Thoracic aorta (tissue), 2 donors: Measurements from ENCODE around the gene KLK2. TPM values are rescaled to one million over a fixed set of nuclear protein-coding genes. Genes with fewer than 3 reads are reported as not detected.

ENCODE experiments used
- ATAC-seq: fragments of 150-250 bp; one replicate; pipeline ENCODE4 v1.8.0; 2017; ENCODE audit warnings: low read depth; ENCODE audit not compliant: insufficient number of reproducible peaks, low FRiP score
- DNase-seq: peaks from one replicate; pipeline ENCODE4 v3.0.0-alpha.2; 2020; ENCODE audit warnings: low spot score
- H3K27ac ChIP-seq, 2 donors: fragments of 200-600 bp; sonication (generic); 1 replicate in 1 of 2; 2 replicates in 1 of 2; pipeline ENCODE4 v1.5.1; 2016; ENCODE audit warnings: mild to moderate bottlenecking in 2 of 2, moderate library complexity in 2 of 2
- H3K27me3 ChIP-seq: fragments of 200-600 bp; sonication (generic); replicated peaks from 2 replicates; pipeline ENCODE4 v1.6.0; 2016; ENCODE audit warnings: mild to moderate bottlenecking; ENCODE audit not compliant: insufficient read depth
- H3K36me3 ChIP-seq: fragments of 200-600 bp; sonication (generic); one replicate; pipeline ENCODE4 v1.5.1; 2016
- H3K4me1 ChIP-seq, 2 donors: fragments of 200-600 bp; sonication (generic); 1 replicate in 1 of 2; 2 replicates in 1 of 2; pipeline versions ENCODE4 v1.5.1 to v1.6.0; 2016; ENCODE audit warnings: low read depth in 2 of 2, mild to moderate bottlenecking in 1 of 2; ENCODE audit not compliant: control insufficient read depth in 1 of 2
- H3K4me3 ChIP-seq: fragments of 200-600 bp; sonication (generic); 2 replicates; pipeline ENCODE4 v1.5.1; 2016; ENCODE audit warnings: mild to moderate bottlenecking
- H3K9me3 ChIP-seq: fragments of 200-600 bp; sonication (generic); 2 replicates; pipeline ENCODE4 v1.5.1; 2016
- total RNA-seq, 2 donors: library from RNA; depleted of rRNA; stranded (reverse); fragments of >200 nt; gene quantifications; one replicate each; pipeline versions ENCODE4 v1.1.0 to v1.2.3, GENCODE V29; 2016
- TF ChIP-seq, protein P1 (sequence below): fragments of 200-600 bp; sonication (generic); IDR thresholded peaks from one replicate; pipeline ENCODE4 v1.5.1; 2019; ENCODE audit warnings: antibody characterized with exemption

The KLK2 gene
- total RNA-seq, 2 donors from 2014 or later = not detected

- Histone ChIP-seq H3K9me3 (no peaks in the 10 kb centered on the region), H3K4me3 (no peak overlapping the region), H3K4me1 (no peaks in the 10 kb centered on the region), H3K36me3 (no peaks in the 10 kb centered on the region), H3K27ac (no peak overlapping the region), H3K27me3 (no peaks in the 10 kb centered on the region)
- ATAC-seq (no peak), DNase-seq (no peak)
- TF ChIP-seq, protein P1, sequence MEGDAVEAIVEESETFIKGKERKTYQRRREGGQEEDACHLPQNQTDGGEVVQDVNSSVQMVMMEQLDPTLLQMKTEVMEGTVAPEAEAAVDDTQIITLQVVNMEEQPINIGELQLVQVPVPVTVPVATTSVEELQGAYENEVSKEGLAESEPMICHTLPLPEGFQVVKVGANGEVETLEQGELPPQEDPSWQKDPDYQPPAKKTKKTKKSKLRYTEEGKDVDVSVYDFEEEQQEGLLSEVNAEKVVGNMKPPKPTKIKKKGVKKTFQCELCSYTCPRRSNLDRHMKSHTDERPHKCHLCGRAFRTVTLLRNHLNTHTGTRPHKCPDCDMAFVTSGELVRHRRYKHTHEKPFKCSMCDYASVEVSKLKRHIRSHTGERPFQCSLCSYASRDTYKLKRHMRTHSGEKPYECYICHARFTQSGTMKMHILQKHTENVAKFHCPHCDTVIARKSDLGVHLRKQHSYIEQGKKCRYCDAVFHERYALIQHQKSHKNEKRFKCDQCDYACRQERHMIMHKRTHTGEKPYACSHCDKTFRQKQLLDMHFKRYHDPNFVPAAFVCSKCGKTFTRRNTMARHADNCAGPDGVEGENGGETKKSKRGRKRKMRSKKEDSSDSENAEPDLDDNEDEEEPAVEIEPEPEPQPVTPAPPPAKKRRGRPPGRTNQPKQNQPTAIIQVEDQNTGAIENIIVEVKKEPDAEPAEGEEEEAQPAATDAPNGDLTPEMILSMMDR = no peak
These were observed 2.7 kb downstream of the KLK2 start for GRCh38 chr19:50875795-50876422.

DNA sequence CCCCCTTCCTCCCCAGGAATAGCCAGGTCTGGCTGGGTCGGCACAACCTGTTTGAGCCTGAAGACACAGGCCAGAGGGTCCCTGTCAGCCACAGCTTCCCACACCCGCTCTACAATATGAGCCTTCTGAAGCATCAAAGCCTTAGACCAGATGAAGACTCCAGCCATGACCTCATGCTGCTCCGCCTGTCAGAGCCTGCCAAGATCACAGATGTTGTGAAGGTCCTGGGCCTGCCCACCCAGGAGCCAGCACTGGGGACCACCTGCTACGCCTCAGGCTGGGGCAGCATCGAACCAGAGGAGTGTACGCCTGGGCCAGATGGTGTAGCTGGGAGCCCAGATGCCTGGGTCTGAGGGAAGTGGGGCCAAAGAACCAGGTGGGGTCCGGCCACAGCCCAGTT is 3.2 kb downstream of the KLK2 start:
- Histone ChIP-seq H3K27ac (no peak overlapping the region), H3K4me1 (no peaks in the 10 kb centered on the region), H3K27me3 (no peaks in the 10 kb centered on the region), H3K36me3 (no peaks in the 10 kb centered on the region), H3K9me3 (no peaks in the 10 kb centered on the region), H3K4me3 (no peak overlapping the region)
- TF ChIP-seq, protein P1 = no peak
- DNase-seq (no peak), ATAC-seq (no peak)

- no peak overlapping the region for H3K27ac ChIP-seq
- TF ChIP-seq, protein P1 = no peak
- no peaks in the 10 kb centered on the region for H3K9me3 ChIP-seq
- ATAC-seq (no peak), DNase-seq (no peak)
- no peaks in the 10 kb centered on the region for H3K4me1 ChIP-seq
- H3K4me3 ChIP-seq = no peak overlapping the region
- no peaks in the 10 kb centered on the region for H3K36me3 ChIP-seq
- no peaks in the 10 kb centered on the region for H3K27me3 ChIP-seq
These were observed 4.1 kb downstream of the KLK2 start for GRCh38 chr19:50877338-50877737.

DNA sequence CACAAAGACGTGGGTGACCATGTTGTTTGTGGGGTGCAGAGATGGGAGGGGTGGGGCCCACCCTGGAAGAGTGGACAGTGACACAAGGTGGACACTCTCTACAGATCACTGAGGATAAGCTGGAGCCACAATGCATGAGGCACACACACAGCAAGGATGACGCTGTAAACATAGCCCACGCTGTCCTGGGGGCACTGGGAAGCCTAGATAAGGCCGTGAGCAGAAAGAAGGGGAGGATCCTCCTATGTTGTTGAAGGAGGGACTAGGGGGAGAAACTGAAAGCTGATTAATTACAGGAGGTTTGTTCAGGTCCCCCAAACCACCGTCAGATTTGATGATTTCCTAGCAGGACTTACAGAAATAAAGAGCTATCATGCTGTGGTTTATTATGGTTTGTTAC is 5.6 kb downstream of the KLK2 start:
- H3K9me3 ChIP-seq = no peaks in the 10 kb centered on the region
- no peak for DNase-seq
- H3K27ac ChIP-seq = no peak overlapping the region
- H3K27me3 ChIP-seq = no peaks in the 10 kb centered on the region
- TF ChIP-seq, protein P1 = no peak
- no peaks in the 10 kb centered on the region for H3K4me1 ChIP-seq
- ATAC-seq = no peak
- no peaks in the 10 kb centered on the region for H3K36me3 ChIP-seq
- H3K4me3 ChIP-seq = no peak overlapping the region

DNA sequence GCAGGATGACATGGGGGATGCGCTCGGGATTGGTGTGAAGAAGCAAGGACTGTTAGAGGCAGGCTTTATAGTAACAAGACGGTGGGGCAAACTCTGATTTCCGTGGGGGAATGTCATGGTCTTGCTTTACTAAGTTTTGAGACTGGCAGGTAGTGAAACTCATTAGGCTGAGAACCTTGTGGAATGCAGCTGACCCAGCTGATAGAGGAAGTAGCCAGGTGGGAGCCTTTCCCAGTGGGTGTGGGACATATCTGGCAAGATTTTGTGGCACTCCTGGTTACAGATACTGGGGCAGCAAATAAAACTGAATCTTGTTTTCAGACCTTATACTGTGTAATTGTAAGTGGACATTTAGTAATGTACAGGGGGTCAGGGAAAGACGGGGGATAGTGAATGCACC is 7.0 kb downstream of the KLK2 start:
- ATAC-seq = no peak
- no peaks in the 10 kb centered on the region for H3K4me1 ChIP-seq

More for the DNA sequence above, 7.0 kb downstream of the KLK2 start:
- no peak overlapping the region for H3K27ac ChIP-seq
- H3K36me3 ChIP-seq = no peaks in the 10 kb centered on the region
- TF ChIP-seq, protein P1 = no peak
- no peak for DNase-seq
- no peaks in the 10 kb centered on the region for H3K27me3 ChIP-seq
- H3K9me3 ChIP-seq = no peaks in the 10 kb centered on the region
- no peak overlapping the region for H3K4me3 ChIP-seq
